Measurements from ENCODE around the gene ZNF165. TPM values are rescaled to one million over a fixed set of nuclear protein-coding genes. Genes with fewer than 3 reads are reported as not detected.
A peak's percentile ranks its signal among the peaks of the same experiment; 100 is the strongest.

The ZNF165 gene
- total and polyA plus RNA-seq, 2 of the 13 experiments (the other 11 are each of a cell fraction or from before 2014, with no cell fraction given), result 0.58 to 8.6 TPM

GRCh38 chr6:28080631-28081485, 490 bp downstream of the ZNF165 start (continued):
- peak; percentile 93; the same call in 1 of the 2 replicates for TF ChIP-seq KAT7 (CRISPR knock-in tag; IDR thresholded peaks at IDR 0.05; ENCODE audit: borderline replicate concordance)
- peak; percentile 86 for TF ChIP-seq NFKBIZ (CRISPR knock-in tag; IDR thresholded peaks at IDR 0.05)
- TF ChIP-seq PBX3 (CRISPR knock-in tag; IDR thresholded peaks at IDR 0.05; ENCODE audit: borderline replicate concordance), result 0 out of 2 replicates have a peak, but pooled peaks have one; percentile 72
- peak; percentile 69; the same call in 1 of the 2 replicates for TF ChIP-seq THAP8 (CRISPR knock-in tag; IDR thresholded peaks at IDR 0.05; ENCODE audit: borderline replicate concordance)
- TF ChIP-seq ZSCAN20 (CRISPR knock-in tag; IDR thresholded peaks at IDR 0.05; ENCODE audit: borderline replicate concordance), result peak; percentile 91; the same call in 1 of the 2 replicates
- TF ChIP-seq MEF2D (CRISPR knock-in tag; IDR thresholded peaks at IDR 0.05), result peak; percentile 79
- TF ChIP-seq ZNF747 (CRISPR knock-in tag; IDR thresholded peaks at IDR 0.05; ENCODE audit: borderline replicate concordance), result peak; percentile 96; the same call in 1 of the 2 replicates
- TF ChIP-seq REXO4 (CRISPR knock-in tag; IDR thresholded peaks at IDR 0.05; ENCODE audit: borderline replicate concordance), result no peak
- TF ChIP-seq MED13 (CRISPR knock-in tag; IDR thresholded peaks at IDR 0.05), result peak; percentile 93
- TF ChIP-seq KDM5A (IDR thresholded peaks at IDR 0.05; ENCODE audit: borderline replicate concordance, low read length), result peak; percentile 100
- TF ChIP-seq IRF2 (CRISPR knock-in tag; IDR thresholded peaks at IDR 0.05), result peak; percentile 99
- no peak for TF ChIP-seq HOXA7 (CRISPR knock-in tag; IDR thresholded peaks at IDR 0.05)
- peak; percentile 94 for TF ChIP-seq RFX3 (CRISPR knock-in tag; IDR thresholded peaks at IDR 0.05)
- no peak for TF ChIP-seq POLR2AphosphoS2 (IDR thresholded peaks at IDR 0.05; ENCODE audit: low read depth, low read length)
- TF ChIP-seq HOMEZ (CRISPR knock-in tag; IDR thresholded peaks at IDR 0.05; ENCODE audit: low read depth), result peak; percentile 80
- TF ChIP-seq MLLT10 (CRISPR knock-in tag; IDR thresholded peaks at IDR 0.05), result no peak
- TF ChIP-seq BCL6 (CRISPR knock-in tag; IDR thresholded peaks at IDR 0.05), result peak; percentile 75; the same call in 1 of the 2 replicates
- TF ChIP-seq, protein P1, sequence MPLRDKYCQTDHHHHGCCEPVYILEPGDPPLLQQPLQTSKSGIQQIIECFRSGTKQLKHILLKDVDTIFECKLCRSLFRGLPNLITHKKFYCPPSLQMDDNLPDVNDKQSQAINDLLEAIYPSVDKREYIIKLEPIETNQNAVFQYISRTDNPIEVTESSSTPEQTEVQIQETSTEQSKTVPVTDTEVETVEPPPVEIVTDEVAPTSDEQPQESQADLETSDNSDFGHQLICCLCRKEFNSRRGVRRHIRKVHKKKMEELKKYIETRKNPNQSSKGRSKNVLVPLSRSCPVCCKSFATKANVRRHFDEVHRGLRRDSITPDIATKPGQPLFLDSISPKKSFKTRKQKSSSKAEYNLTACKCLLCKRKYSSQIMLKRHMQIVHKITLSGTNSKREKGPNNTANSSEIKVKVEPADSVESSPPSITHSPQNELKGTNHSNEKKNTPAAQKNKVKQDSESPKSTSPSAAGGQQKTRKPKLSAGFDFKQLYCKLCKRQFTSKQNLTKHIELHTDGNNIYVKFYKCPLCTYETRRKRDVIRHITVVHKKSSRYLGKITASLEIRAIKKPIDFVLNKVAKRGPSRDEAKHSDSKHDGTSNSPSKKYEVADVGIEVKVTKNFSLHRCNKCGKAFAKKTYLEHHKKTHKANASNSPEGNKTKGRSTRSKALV (CRISPR knock-in tag; IDR thresholded peaks at IDR 0.05), result peak; percentile 91
- TF ChIP-seq, protein P2, sequence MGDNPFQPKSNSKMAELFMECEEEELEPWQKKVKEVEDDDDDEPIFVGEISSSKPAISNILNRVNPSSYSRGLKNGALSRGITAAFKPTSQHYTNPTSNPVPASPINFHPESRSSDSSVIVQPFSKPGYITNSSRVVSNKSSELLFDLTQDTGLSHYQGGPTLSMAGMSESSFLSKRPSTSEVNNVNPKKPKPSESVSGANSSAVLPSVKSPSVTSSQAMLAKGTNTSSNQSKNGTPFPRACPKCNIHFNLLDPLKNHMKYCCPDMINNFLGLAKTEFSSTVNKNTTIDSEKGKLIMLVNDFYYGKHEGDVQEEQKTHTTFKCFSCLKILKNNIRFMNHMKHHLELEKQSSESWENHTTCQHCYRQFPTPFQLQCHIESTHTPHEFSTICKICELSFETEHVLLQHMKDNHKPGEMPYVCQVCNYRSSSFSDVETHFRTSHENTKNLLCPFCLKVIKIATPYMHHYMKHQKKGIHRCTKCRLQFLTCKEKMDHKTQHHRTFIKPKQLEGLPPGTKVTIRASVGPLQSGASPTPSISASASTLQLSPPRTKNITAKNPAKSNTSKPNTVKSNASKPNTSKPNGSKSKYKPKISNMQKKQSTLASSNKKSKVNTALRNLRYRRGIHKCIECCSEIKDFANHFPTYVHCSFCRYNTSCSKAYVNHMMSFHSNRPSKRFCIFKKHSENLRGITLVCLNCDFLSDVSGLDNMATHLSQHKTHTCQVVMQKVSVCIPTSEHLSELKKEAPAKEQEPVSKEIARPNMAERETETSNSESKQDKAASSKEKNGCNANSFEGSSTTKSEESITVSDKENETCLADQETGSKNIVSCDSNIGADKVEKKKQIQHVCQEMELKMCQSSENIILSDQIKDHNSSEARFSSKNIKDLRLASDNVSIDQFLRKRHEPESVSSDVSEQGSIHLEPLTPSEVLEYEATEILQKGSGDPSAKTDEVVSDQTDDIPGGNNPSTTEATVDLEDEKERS (CRISPR knock-in tag; IDR thresholded peaks at IDR 0.05), result peak; percentile 72; the same call in 1 of the 2 replicates
- TF ChIP-seq ZNF235 (CRISPR knock-in tag; IDR thresholded peaks at IDR 0.05; ENCODE audit: borderline replicate concordance), result no peak
- peak; percentile 98 for TF ChIP-seq SPEN (CRISPR knock-in tag; IDR thresholded peaks at IDR 0.05; ENCODE audit: low read depth)

Data from HepG2 (cell line).